NOMO-1 treated with DMSO at 0.1 percent for 48 hours (cell line): Measurements from ENCODE around the gene RIMKLB.
"Not testable (repeated sequence)": the region's sequence is repeated elsewhere in the genome, so short reads cannot be mapped to it uniquely, and the experiment has no call there.

Experiments
- DNase-seq: peaks from one replicate; lab custom pipeline; 2025; ENCODE audit not compliant: unreplicated experiment; lab: John Stamatoyannopoulos, UW

The RIMKLB gene

DNA sequence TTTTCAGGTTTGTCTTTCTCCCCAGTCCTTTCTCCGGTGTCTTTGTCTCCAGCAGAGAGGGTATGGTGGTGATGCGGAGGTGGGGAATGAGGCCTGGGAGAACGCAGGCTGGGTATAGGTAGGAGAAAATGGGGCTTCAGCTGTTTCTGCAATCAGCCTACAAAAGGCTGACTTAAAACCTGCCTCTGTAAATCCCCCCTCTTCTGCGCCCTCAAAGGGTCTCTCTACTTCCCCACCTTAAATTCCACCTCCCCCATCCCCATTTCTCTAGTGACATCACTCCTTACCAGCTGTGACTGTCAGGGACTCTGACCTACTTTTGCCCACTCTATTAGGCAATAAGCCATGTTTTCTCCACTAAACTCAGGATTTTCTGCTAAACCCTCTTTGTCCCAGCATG is 8.1 kb upstream of the RIMKLB start:
- DNase-seq = no peak

DNA sequence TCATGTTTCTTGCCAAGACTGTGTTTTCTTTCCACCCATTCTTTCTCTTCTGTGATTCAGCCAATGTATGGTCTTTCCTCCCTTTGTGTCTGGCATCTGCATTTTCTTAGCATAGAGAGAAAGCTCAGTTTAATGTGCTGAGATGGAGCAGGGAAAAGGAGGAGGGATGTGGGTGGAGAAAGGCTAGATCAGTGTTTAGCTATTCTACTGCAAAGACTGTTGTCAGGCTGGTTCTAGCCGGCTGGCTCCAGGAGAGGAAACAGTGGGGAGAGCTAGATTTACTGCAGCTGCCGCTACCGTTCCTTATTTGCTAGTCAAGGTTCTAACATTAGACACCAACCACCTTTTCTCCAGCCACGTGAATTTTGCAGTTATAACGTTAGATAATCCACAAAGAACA is 5.2 kb upstream of the RIMKLB start:
- DNase-seq = peak; percentile 69

DNA sequence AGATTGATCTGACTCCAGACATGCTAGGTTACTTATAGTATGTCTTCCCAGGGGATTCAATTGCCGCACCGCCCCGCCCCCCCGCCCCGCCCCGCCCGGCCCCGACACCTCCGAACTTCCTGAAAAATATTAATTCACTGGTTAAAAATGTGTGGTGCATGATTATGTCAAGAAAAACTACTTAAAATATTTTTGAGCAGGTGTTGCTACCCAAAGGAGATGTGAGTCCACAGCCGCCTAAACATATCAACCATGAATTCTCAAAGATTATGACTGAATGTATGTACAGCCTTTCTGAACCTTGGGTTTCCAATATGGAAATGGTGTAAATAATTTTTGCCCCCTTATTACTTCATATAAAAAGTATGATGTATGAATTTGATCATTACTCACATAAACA is 2.7 kb upstream of the RIMKLB start:
- no peak for DNase-seq

DNA sequence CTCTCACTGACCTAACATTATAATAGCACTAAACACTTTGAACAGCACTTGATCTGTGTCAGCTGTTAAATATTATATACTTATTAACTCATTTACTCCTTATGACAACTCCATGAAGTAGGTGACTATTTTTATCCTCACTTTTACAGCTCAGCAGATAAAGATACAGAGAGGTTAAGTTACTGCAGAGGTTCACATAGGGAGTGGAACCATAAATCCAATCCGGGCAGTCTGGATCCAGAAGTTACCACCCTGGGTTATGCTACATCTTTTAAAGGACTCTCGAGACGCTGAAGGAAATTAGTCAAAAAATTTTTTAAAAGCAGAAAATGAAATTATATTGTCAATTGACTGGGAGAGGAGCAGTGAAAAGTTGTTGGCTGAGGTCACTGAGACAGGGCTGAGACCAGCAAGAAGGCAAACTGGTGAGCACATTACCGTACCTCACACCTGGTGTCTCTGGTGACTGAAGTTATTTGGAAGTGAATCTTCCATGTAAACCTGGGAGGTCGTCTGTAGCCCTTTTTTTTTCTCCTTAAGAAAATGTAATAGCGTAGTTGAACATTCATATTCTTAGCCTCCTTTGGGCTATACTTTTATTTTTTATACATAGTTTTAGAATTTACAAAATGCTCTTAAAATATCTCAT is 1.2 kb upstream of the RIMKLB start:
- no peak for DNase-seq

DNA sequence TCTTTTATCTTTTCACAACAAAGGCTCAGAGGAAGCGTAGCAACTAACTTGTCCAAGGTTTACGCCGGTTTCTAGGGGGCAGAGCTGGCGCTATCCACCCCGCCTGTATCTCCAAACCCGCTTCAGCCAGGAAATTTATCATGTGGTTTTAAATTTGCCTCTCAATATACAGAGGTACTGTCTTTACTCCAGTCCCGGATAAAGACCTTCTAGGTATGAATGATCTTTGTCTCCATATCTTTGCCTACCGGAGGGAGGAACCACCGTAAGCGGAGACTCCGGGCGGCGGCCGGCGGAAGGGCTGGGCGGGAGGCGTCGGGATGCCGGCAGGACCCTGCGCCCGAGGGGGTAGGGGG is 693 bp upstream of the RIMKLB start:
- DNase-seq = peak; percentile 44

DNA sequence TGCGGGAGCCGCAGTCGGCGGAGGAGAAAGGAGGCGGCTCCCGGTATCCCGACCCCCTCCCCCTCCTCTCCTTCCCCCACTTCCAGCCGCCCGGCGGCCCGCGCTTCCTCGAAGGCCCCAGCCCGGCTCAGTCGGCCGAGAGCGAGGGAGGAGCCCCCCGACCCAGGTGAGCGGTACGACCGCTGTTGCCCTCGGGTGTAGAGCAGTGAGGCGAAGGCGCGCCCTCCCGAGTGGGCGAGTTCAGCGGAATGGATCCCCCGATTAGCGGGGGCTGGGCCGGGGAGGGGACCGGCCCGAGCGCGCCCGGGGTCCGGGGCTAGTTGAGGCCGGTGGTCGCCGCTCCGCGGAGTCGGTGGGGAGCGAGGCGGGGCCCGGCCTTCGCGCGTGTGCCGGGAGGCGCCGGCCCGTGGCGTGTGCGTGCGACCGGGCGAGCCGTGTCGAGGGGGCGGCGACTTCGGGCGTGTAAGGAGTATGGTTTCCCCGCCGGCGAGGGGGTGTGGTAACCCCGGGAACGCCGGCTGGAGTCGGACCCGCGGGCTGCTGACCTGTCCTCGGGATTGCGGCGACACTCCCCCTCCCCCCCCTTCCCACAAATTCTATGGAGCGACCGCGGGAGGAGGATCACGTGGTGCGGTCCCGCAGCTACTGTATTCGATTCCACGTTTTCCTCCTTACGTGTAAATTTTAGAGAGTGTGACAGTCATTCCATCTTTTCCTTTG is 501 bp downstream of the RIMKLB start:
- DNase-seq = peak; percentile 12

DNA sequence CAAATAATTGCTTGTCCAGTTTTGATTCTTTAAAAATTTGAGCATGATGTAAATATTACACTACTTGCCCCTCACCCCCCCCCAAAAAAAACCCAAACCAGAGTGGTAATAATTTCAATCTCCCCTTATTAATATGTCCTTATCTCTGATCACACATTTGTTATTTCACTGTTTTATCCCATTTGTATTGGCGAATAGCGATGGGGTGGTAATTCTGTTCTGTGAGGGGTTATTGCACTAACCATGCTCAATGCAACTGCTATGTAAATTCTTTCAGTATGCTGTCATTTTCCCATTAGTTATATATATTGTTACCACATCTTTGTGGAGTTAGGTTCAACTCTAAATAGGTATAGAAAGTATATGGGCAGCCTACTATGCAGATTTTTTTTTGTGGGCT is 1.1 kb downstream of the RIMKLB start:
- DNase-seq = no peak

DNA sequence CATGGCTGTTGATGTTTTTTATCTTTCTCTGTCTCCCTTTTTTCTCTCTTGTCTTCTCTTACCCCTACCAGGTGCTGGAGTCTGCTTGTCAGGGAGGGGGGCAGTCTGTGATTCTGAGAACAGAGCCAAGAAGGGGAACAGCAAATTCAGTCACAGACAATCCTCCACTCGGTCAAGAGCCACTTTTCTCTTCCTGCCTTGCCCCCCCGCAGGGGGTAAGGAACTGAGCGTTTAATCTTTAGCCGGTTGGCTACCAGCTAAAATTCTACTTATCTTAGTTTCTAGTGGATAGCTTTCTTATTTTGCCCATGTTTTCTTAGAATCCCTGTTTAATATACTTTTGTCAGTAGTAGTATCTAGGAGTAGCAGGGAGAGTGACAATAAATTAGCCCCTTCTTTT is 1.9 kb downstream of the RIMKLB start:
- no peak for DNase-seq

DNA sequence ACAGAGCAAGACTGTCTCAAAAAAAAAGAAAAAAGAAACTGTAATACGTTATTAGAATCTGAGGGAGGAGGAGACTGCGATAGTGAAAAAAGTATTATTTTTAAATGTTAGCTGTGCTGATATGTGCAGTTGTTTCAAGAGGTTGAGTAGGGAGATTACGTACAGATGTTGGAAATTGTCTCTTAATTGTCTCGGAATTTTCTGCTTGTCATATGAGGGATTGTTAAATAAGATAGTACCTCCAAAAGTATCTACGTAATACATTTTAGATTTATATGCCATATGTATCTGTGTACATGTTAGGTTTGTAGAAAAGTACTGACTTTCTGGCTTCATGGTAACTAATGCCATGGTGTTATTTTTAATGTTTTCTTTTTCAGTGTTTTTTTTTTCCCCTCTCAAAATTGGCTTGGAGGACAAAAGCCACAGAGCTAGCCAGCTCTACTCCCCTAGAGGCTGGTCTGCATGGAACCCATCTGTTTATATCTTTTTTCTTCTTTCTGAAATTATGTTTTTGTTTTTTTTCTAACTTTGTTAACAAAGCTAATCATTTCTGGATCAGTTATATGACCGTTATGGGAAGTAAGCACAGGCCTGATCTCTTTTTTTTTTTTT is 3.4 kb downstream of the RIMKLB start:
- no peak for DNase-seq

DNA sequence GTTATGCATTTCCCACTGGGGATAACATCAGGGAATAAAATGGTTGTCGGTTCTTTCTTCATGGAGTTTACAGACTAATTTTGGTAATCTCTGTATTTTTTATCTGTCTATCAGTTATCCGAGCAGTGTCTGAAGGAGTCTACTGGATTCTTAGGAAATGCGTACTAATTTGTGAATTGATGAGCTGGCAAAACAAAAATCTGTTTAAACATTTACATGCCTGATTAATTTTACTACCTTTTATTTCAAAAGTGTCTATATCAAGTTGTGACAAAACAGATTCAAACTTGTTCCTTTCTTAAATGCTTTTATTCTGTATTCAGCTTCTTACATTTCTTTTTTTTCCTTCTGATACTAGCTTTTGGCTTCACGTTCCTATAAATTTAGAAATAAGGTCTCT is 4.4 kb downstream of the RIMKLB start:
- no peak for DNase-seq

DNA sequence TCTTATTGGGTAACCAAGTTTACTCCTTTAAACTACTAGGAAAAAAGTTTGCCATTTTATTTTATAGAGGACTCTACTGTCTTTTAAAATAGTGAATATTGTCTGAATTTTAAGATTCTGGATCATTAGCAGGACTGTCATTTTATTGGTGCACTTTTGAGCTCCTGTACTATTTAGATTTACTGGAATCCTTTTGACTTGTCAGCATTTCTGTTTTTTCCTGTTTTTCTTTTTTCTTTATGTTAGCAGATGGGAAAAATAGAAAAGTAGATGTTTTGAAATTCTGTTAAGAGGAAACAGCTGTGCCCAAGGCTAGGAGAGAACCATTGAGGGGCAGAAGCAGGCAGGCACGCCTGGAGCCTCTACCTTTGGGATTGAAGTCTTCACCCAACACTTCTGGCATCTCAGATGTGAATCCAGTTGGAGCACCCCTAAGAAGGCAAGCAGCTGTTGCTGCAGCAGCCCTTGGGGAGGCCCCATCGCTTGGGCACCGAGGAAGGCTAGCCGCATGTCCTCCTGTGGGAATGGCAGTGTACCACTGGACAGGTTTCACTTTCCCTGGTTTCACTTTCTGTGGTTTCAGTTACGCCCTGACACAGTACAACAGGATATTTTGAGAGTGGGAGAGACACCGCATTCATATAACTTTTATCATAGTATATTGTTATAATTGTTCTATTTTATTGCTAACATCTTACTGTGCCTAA is 11.5 kb downstream of the RIMKLB start:
- no peak for DNase-seq

DNA sequence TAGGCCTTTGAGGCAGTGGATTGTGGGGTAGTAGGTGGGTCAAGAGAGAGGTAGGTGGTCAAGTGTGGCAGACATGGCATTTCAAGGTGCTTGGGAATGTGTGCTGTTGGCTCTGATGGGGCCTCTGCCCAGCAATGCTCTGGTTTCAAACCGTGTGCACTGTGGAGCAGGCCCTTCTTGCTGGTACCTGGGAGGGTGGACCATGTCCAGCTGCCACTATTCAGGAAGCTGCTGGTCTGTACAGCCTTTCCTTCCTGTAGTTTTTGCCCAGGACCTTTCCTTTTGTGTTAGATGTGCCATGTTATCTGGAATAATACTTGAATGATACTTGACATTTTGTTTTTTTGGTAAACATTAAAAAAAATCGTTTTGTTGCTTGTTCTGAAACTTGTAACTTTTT is 14.8 kb downstream of the RIMKLB start:
- no peak for DNase-seq

DNA sequence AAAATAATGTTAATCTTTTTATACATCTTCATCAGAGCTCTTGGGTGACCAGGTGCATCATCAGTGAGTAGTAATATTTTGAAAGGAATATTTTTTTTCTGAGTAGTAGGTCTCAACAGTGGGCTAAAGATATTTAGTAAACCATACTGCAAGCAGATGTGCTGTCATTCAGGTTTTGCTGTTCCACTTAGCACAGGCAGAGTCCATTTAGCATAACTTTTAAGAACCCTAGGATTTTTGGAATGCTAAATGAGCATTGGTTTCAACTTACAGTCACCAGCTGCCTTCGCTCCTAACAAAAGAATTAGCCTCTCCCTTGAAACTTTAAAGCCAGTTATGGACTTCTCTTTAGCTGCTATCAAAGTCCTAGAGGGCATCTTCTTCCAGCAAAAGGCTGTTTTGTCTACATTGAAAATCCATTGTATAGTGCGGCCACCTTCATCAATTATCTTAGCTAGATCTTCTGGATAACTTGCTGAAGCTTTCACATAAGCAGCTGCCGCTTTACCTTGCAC is 24.6 kb downstream of the RIMKLB start:
- DNase-seq = no peak

DNA sequence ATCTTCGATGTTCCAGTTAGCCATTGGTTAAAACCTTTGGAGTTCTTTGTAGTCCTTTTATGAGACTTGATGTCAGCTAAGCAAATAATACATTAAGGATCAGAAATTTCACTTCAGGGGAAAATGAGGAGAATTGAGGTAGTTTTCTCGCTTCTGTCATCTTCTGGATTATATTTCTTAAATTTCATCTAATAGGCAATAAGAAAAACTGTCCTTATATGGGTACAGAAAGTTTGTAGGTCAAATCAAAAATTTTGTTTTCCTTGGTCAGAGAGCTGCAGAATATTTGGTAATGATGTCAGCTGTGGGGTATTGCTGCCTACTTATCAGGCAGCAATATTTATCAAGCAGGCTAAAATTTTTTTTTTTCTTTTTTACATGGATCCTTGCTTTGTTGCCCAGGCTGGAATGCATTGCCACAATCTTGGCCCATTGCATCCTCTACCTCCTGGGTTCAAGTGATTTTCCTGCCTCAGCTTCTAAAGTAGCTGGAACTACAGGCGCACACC is 37.1 kb downstream of the RIMKLB start:
- DNase-seq = no peak

DNA sequence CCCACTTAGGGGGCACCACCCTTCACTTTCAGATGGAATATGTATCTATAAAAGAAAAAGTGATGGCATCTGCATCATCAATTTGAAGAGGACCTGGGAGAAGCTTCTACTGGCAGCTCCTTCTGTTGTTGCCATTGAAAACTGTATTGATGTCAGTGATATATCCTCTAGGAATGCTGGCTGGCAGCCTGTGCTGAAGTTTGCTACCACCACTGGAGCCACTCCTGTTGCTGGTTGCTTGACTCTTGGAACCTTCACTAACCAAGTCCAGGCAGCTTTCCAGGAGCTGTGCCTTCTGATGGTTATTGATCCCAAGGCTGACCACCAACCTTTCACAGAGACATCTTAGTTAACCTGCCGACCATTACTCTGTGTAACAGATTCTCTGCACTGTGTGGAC is 44.7 kb downstream of the RIMKLB start:
- no peak for DNase-seq

DNA sequence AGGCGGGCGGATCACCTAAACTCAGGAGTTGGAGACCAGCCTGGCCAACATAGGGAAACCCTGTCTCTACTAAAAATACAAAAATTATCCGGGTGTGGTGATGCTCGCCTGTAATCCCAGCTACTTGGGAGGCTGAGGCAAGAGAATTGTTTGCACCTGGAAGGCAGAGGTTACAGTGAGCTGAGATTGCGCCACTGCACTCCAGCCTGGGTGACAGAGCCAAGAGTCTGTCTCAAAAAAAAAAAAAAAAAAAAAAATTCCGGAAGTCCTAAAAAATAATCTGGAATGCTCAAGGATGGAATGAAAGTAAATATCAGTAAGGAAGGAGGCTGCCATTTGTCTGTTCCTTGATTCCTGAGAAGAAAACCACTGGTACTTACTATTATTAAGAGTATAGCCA is 45.3 kb downstream of the RIMKLB start:
- not testable (repeated sequence) for DNase-seq

DNA sequence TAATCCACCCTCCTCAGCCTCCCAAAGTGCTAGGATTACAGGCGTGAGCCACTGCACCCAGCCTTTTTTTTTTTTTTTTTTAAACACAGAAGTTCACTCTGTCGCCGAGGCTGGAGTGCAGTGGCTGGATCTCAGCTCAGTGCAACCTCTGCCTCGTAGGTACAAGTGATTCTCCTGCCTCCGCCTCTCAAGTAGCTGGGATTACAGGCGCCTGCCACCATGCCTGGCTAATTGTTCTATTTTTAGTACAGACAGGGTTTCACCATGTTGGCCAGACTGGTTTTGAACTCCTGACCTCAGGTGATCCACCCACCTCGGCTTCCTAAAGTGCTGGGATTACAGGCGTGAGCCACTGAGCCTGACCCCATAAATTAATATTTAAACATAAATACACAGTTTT is 47.8 kb downstream of the RIMKLB start:
- not testable (repeated sequence) for DNase-seq

DNA sequence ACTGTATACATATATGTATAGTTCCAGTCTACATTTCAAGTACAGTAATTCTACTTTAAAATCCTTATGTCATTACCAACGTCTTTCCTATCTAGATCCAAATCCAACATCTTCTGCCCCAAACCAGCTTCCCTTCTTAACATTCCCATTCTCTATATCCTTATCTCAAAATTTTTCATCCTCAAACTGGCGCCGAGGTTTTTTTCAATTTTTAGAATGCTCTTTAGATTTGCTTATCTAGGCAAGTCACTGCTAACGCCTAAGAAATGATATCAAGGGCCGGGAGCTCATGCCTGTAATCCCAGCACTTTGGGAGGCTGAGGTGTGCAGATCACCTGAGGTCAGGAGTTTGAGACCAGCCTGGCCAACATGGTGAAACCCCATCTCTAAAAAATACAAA is 48.3 kb downstream of the RIMKLB start:
- DNase-seq = no peak

DNA sequence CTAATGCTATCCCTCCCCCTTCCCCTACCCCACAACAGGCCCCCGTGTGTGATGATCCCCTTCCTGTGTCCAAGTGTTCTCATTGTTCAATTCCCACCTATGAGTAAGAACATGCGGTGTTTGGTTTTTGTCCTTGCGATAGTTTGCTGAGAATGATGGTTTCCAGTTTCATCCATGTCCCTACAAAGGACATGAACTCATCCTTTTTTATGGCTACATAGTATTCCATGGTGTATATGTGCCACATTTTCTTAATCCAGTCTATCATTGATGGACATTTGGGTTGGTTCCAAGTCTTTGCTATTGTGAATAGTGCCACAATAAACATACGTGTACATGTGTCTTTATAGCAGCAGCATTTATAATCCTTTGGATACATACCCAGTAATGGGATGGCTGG is 62.3 kb downstream of the RIMKLB start:
- DNase-seq = not testable (repeated sequence)

DNA sequence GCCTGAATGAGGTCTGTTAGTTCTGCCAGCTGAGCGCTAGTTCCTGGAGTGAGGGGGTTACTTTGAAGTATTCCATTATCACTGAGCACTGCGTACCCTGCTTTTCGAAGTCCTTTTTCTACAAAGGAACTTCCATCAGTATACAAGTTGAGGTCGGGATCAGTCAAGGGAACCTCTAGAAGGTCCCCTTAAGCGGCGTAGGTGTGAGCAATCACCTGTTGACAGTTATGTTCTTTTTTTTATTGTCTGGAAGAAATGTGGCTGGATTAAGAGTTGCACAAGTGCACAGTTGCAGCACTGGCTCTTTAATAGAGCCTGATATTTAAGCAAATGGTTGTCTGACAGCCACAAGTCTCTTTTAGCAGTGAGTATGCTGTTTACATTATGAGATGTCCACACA is 64.9 kb downstream of the RIMKLB start:
- DNase-seq = not testable (repeated sequence)

DNA sequence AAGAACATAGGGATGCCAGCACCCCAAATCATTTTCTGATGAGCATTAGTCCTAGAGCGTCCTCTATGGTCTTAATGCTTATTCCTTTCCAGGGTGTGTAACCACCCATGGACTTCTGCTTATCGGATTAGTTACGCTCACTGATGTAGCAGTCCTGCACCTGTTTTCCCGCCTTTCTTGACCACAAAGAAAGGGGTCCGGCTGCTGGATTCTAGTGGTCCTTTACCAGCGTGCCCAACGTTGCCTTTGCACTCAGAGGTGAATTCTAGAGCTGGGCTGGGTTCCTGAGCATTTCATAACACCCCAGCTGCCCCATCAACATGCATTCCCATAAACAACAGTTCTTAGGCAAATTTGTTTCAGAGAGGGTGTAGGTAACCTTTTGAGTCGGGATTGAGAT is 68.3 kb downstream of the RIMKLB start:
- DNase-seq = not testable (repeated sequence)

DNA sequence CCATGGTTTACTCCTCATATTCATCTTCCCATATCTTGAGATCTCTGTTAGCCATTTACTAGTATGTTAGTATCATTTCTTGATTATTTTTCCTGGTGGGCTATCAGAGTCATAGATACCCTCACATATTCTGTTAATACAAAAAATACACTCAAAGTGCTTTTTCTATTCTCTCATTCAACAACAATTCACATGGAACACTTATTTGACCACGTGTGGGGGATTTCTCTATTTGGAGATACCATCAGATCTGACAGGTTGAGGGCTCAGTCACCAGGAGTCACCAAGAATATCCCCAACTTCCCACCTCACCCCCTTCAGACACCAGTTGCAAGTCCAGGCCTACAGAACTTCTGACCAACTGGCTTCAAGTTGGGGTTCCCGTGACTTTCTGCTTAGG is 72.7 kb downstream of the RIMKLB start:
- DNase-seq = no peak
